Erythroblast (primary cell): Measurements from ENCODE around the gene MLLT1.

Experiments used
- GATA1 ChIP-seq: IDR thresholded peaks from 2 replicates; pipeline ENCODE4 v1.6.1; 2011; ENCODE audit warnings: low read depth, mild to moderate bottlenecking, control low read depth, low read length, moderate library complexity
- POLR2A ChIP-seq: IDR thresholded peaks from 2 replicates; pipeline ENCODE4 v1.6.1; 2011; ENCODE audit warnings: mild to moderate bottlenecking, low read length

DNA sequence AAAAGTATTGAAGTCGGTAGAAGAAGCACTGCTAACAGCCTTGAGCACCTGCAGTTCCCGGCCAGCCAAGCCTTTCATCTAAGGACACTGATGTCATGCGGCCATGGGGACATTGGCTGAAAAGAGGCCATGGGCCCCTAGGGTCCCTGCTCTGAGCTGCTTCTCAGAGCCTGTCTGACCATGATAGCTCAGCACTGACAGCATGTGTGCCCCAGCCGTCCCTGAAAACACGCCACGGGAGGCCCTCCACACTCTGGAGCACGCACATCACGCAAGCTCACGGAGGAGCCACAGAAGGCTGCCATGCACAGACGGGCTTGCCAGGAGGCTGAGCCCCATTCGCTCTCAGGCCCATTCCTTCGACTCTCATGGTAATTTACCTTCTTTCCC, 51.8 kb downstream of the MLLT1 start:
- TF ChIP-seq POLR2A (no peak), GATA1 (no peak)
